AG04449 (cell line): Measurements from ENCODE around the gene CFAP299.

Experiments
- CTCF ChIA-PET: fragments of 350-600 bp; formaldehyde crosslinking; extraction: SDS; loops from one replicate; lab custom pipeline; 2021; ENCODE audit warnings: antibody characterized with exemption; lab: Yijun Ruan, JAX
- POLR2A ChIA-PET: fragments of 400-600, 350-600 bp; formaldehyde crosslinking; extraction: SDS; loops from one replicate; lab custom pipeline; 2020; ENCODE audit warnings: antibody characterized with exemption, inconsistent platforms; lab: Yijun Ruan, JAX
- DNase-seq: peaks from one replicate; pipeline ENCODE4 v3.0.0-alpha.2; 2010; ENCODE audit warnings: low read depth, low spot score
- H3K4me3 ChIP-seq: 2 replicates; pipeline ENCODE4 v1.5.1; 2011; ENCODE audit warnings: low read depth, mild to moderate bottlenecking, control low read depth, low read length
- CTCF ChIP-seq: IDR thresholded peaks from one replicate; pipeline ENCODE4 v1.5.1; 2011; ENCODE audit warnings: mild to moderate bottlenecking, moderate library complexity, low read length, control low read depth, inconsistent platforms; ENCODE audit not compliant: insufficient read depth; ENCODE audit errors: missing control alignments

The CFAP299 gene

GRCh38 chr4:80307774-80308465 is 27.6 kb upstream of the CFAP299 start:
- DNase-seq: peak; percentile 37
- no peak for TF ChIP-seq CTCF
- ChIA-PET POLR2A (interaction anchor here (1.1 to 2.0 kb wide), 2 partner anchors 28 to 72 kb away, joined by 3 to 4 read pairs; partner anchors contain the start of gene CFAP299), CTCF (interaction anchor here (0.9 to 1.9 kb wide), 7 partner anchors 9 to 105 kb away, joined by 3 to 12 read pairs (median 4); no protein-coding TSS in a partner anchor)
- peak overlapping the region; percentile 16; the same call in 1 of the 2 replicates for H3K4me3 ChIP-seq

GRCh38 chr4:80308466-80308822 is 27.1 kb upstream of the CFAP299 start:
- ChIA-PET CTCF (interaction anchor here (0.9 to 1.9 kb wide), 6 partner anchors 15 to 105 kb away, joined by 3 to 12 read pairs (median 4); no protein-coding TSS in a partner anchor), POLR2A (interaction anchor here (2.0 kb wide), 1 partner anchor 27 kb away, joined by 4 read pairs; the partner anchor contains the start of gene CFAP299)
- H3K4me3 ChIP-seq: no peak overlapping the region
- TF ChIP-seq CTCF: no peak
- no peak for DNase-seq

- ChIA-PET POLR2A (interaction anchor here (2.1 kb wide), 1 partner anchor 43 kb away, joined by 6 read pairs; the partner anchor contains the start of gene FGF5), CTCF (interaction anchor here (0.6 to 1.6 kb wide), 6 partner anchors 11 to 107 kb away, joined by 3 to 8 read pairs (median 4); no protein-coding TSS in a partner anchor)
- no peak for TF ChIP-seq CTCF
- no peak overlapping the region for H3K4me3 ChIP-seq
- DNase-seq: peak; percentile 72
Measured at GRCh38 chr4:80309294-80310004, 26.1 kb upstream of the CFAP299 start.

GRCh38 chr4:80311130-80311529 is 24.4 kb upstream of the CFAP299 start:
- no peak for DNase-seq
- H3K4me3 ChIP-seq: no peak overlapping the region
- TF ChIP-seq CTCF: no peak
- ChIA-PET POLR2A (no interaction called here), CTCF (interaction anchor here (0.8 to 1.6 kb wide), 5 partner anchors 12 to 125 kb away, joined by 3 to 8 read pairs (median 6); no protein-coding TSS in a partner anchor)

- no peak for DNase-seq
- POLR2A ChIA-PET: no interaction called here
- no peak overlapping the region for H3K4me3 ChIP-seq
- TF ChIP-seq CTCF: no peak
- CTCF ChIA-PET: interaction anchor here (1.1 kb wide), 1 partner anchor 99 kb away, joined by 3 read pairs; no protein-coding TSS in a partner anchor
Measured at GRCh38 chr4:80312124-80312523, 23.4 kb upstream of the CFAP299 start.
